Measurements from ENCODE around the gene NFATC3. TPM values are rescaled to one million over a fixed set of nuclear protein-coding genes. Genes with fewer than 3 reads are reported as not detected.

Gene NFATC3
- total and polyA plus RNA-seq, 12 donors: 6.3 to 32.9 (median 23.4) TPM

DNA sequence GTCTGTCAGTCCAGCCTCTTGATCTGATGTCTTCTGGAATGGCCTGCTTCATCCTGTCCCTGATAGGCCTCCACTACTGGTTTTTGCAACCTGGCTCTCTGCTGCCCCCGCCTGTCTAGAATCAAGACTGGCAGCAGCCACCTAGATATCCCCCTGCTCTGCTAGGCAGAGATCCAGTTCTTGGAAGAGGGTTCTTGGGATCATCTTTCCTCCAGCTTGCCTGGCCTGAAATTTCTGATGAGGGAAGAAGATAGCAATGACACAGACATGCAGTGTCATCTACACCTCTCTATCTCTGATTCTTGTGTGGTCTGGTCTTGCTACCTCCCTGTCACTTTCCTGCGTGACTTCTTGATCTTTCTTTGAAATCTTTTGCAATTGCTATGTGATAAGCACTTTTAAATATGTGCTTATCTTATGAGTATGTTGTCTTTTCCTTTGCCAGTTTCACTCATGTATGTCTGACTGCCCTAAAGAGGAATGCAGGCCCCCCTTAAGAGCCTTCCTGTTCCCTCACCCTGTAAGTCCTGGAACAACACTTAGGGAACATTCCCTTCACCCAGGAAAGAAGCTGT, 20.3 kb upstream of the NFATC3 start:
- intact Hi-C loops (cut with DNase I): loop anchor here in 3 of 10 donors (5.0 to 10.0 kb wide), 3 partner anchors 250 to 393 kb away; no protein-coding TSS in a partner anchor

DNA sequence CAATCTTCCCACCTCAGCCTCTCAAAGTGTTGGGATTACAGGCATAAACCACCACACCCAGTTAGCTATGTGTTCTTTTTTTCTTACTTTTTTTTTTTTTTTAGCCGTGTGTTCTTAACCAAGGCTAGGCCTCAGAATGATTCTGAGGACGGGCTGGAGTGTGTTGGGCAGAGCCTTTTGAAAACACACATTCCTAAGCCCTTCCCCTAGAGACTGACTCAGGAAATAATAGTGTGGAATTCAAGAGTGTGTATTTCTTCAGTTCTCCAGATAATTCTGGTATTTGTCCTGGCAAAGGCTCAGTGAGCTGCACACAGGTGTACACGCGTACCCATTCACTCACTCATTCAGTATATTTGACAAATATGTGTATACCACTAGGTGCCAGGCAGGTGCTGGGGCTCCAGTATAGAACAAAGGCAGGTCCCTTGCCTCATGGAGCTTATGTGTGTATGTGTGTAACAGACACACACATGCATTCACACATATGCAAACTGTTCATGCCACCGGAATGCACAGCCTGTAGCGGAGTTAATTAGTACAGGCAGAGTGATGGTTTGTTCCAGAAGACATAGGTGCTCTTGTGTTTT, 19.4 kb upstream of the NFATC3 start:
- no peak overlapping the region for H3K4me3 ChIP-seq
- peaks cover 5 to 66% (median 31%) of the 10 kb centered on the region in 9 donors for H3K4me1 ChIP-seq
- peak overlapping the region in 7 of 10 donors; percentile 12 to 75 (median 19) for H3K27ac ChIP-seq
- peaks cover 0 to 48% (median 2%) of the 10 kb centered on the region in 9 donors for H3K36me3 ChIP-seq
- DNase-seq: no peak
- WGBS, 2 donors: 57 to 61% methylated on average over 6 of the region's 6 CpGs
- peak in 4 of 8 donors; percentile 13 to 23 (median 22) for ATAC-seq
- H3K27me3 ChIP-seq: no peaks in the 10 kb centered on the region
- intact Hi-C loops (cut with DNase I): loop anchor here in 2 of 10 donors (10.0 kb wide), 2 partner anchors 251 to 391 kb away; no protein-coding TSS in a partner anchor
- TF ChIP-seq, protein P1, sequence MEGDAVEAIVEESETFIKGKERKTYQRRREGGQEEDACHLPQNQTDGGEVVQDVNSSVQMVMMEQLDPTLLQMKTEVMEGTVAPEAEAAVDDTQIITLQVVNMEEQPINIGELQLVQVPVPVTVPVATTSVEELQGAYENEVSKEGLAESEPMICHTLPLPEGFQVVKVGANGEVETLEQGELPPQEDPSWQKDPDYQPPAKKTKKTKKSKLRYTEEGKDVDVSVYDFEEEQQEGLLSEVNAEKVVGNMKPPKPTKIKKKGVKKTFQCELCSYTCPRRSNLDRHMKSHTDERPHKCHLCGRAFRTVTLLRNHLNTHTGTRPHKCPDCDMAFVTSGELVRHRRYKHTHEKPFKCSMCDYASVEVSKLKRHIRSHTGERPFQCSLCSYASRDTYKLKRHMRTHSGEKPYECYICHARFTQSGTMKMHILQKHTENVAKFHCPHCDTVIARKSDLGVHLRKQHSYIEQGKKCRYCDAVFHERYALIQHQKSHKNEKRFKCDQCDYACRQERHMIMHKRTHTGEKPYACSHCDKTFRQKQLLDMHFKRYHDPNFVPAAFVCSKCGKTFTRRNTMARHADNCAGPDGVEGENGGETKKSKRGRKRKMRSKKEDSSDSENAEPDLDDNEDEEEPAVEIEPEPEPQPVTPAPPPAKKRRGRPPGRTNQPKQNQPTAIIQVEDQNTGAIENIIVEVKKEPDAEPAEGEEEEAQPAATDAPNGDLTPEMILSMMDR (IDR thresholded peaks at IDR 0.05): no peak
- no peaks in the 10 kb centered on the region for H3K9me3 ChIP-seq

More for the DNA sequence above, 20.3 kb upstream of the NFATC3 start:
- Histone ChIP-seq H3K27ac (peak overlapping the region in 6 of 10 donors; percentile 12 to 75 (median 30)), H3K27me3 (no peaks in the 10 kb centered on the region), H3K9me3 (no peaks in the 10 kb centered on the region), H3K36me3 (peaks cover 0 to 47% (median 0%) of the 10 kb centered on the region in 9 donors), H3K4me1 (peaks cover 5 to 62% (median 26%) of the 10 kb centered on the region in 9 donors), H3K4me3 (no peak overlapping the region)
- ATAC-seq: peak; percentile 75 to 85 (median 80)
- TF ChIP-seq, protein P1 (IDR thresholded peaks at IDR 0.05): peak; percentile 64 to 89 (median 81)
- WGBS, 2 donors: 46 to 50% methylated on average over 2 of the region's 2 CpGs
- peak; percentile 66 to 77 for DNase-seq

DNA sequence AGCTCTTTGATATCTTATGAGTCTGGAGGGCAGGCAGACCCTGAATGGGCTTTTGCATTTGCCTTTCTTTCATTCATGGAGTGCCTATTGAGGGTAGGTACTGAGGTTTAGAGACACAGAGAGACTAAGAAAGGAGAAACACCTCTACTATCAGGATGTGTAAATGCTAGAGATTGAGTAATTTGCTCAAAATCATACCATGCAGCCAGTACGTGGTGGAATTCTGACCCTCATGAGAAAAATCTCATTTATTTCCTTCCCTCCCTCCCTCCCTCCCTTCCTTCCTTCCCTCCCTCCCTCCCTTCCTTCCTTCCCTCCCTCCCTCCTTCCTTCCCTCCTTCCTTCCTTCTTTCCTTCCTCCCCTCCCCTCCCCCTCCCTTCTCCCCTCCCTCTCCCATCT, 18.4 kb upstream of the NFATC3 start:
- Histone ChIP-seq H3K4me1 (peaks cover 5 to 66% (median 32%) of the 10 kb centered on the region in 9 donors), H3K4me3 (no peak overlapping the region), H3K27ac (peak overlapping the region in 2 of 10 donors; percentile 44 to 53), H3K36me3 (peaks cover 0 to 49% (median 5%) of the 10 kb centered on the region in 9 donors), H3K27me3 (no peaks in the 10 kb centered on the region), H3K9me3 (no peaks in the 10 kb centered on the region)
- 48 to 68% methylated on average over 1 of the region's 1 CpG for WGBS, 2 donors
- ATAC-seq (no peak), DNase-seq (no peak)
- TF ChIP-seq, protein P1 (IDR thresholded peaks at IDR 0.05): no peak
- intact Hi-C loops (cut with DNase I): loop anchor here in 2 of 10 donors (10.0 kb wide), 2 partner anchors 252 to 392 kb away; no protein-coding TSS in a partner anchor

DNA sequence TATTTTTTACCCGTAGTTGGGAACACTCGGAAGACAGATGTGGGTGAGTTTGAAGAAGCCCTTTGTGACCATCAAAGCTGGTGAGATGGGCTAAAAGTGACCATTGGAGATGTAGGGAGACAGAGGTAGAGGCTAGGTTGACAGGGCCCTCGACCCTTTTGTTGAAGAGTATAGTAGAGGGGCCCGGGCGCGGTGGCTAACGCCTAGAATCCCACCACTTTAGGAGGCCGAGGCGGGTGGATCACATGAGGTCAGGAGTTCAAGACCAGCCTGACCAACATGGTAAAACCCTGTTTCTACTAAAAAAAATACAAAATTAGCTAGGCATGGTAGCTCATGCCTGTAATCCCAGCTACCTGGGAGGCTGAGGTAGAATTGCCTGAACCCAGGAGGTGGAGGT, 16.2 kb upstream of the NFATC3 start:
- no peak for ATAC-seq
- Histone ChIP-seq H3K27me3 (no peaks in the 10 kb centered on the region), H3K4me3 (no peak overlapping the region), H3K9me3 (no peaks in the 10 kb centered on the region), H3K27ac (peak overlapping the region in 3 of 10 donors; percentile 35 to 52 (median 35)), H3K4me1 (peaks cover 8 to 62% (median 38%) of the 10 kb centered on the region in 9 donors), H3K36me3 (peaks cover 0 to 63% (median 5%) of the 10 kb centered on the region in 9 donors)
- intact Hi-C loops (cut with DNase I): loop anchor here in 2 of 10 donors (10.0 kb wide), 2 partner anchors 254 to 394 kb away; no protein-coding TSS in a partner anchor
- 98% methylated on average over 9 of the region's 9 CpGs for WGBS, 2 donors
- no peak for DNase-seq
- TF ChIP-seq, protein P1 (IDR thresholded peaks at IDR 0.05): no peak

Measured in heart right ventricle (tissue), 16 donors.